Astrocyte (in vitro differentiated cells and primary cell): ENCODE results near the gene CDHR4.

Source experiments
- EZH2 ChIP-seq: IDR thresholded peaks from 2 replicates; pipeline ENCODE4 v1.6.1; 2012; ENCODE audit warnings: mild to moderate bottlenecking, low read length, inconsistent platforms; ENCODE audit not compliant: insufficient read depth
- TF ChIP-seq, protein P1 (sequence below): IDR thresholded peaks from 2 replicates; pipeline ENCODE4 v1.5.1; 2011; ENCODE audit warnings: low read depth, mild to moderate bottlenecking, inconsistent platforms, low read length, moderate library complexity; ENCODE audit not compliant: insufficient read depth

DNA sequence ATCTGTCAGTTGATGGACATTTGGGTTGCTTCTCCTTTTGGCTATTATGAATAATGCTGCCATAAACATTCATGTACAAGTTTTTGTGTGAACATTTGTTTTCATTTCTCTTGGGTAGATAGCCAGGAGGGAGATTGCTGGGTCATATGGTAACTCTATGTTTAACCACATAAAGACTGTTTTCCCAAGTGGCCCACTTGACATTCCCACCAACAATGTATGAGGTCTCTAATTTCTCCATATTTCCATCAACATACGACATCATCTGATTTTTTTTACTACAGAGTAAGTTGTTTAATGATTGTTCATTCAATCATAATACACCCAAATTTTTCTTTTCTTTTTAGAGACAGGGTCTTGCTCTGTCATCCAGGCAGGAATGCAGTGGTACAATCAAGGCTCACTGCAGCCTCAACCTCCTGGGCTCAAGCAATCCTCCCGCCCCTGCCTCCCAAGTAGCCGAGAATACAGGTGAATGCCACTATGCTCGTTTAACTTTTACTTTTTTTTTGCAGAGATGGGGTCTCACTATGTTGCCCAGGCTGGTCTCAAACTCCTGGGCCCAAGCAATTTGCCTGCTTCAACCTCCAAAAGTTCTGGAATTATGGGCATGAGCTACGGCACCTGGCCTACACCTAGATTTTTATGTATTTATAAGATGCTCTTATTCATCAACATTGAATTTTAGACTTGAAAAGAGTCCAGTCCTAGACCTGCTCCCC is 20.2 kb downstream of the CDHR4 start:
- TF ChIP-seq, protein P1, sequence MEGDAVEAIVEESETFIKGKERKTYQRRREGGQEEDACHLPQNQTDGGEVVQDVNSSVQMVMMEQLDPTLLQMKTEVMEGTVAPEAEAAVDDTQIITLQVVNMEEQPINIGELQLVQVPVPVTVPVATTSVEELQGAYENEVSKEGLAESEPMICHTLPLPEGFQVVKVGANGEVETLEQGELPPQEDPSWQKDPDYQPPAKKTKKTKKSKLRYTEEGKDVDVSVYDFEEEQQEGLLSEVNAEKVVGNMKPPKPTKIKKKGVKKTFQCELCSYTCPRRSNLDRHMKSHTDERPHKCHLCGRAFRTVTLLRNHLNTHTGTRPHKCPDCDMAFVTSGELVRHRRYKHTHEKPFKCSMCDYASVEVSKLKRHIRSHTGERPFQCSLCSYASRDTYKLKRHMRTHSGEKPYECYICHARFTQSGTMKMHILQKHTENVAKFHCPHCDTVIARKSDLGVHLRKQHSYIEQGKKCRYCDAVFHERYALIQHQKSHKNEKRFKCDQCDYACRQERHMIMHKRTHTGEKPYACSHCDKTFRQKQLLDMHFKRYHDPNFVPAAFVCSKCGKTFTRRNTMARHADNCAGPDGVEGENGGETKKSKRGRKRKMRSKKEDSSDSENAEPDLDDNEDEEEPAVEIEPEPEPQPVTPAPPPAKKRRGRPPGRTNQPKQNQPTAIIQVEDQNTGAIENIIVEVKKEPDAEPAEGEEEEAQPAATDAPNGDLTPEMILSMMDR = no peak
- no peak for TF ChIP-seq EZH2
